GM18499 (cell line): Measurements from ENCODE around the gene SLC1A1.
"Not testable (repeated sequence)": the region's sequence is repeated elsewhere in the genome, so short reads cannot be mapped to it uniquely, and the experiment has no call there.

Experiments used
- ATAC-seq: cut with Tn5 transposase; IDR thresholded peaks from one replicate; pipeline ENCODE4 v1.9.1; 2021; ENCODE audit warnings: moderate number of reproducible peaks; ENCODE audit not compliant: insufficient read depth, unreplicated experiment

The SLC1A1 gene

GRCh38 chr9:4503103-4503502, 12.8 kb downstream of the SLC1A1 start:
- ATAC-seq = no peak

GRCh38 chr9:4504250-4504649, 14.0 kb downstream of the SLC1A1 start:
- no peak for ATAC-seq

GRCh38 chr9:4506490-4506889, 16.2 kb downstream of the SLC1A1 start:
- ATAC-seq = no peak

GRCh38 chr9:4507306-4508130, 17.2 kb downstream of the SLC1A1 start:
- ATAC-seq = no peak

- no peak for ATAC-seq
These were observed 18.1 kb downstream of the SLC1A1 start for GRCh38 chr9:4508246-4508906.

- ATAC-seq = no peak
These were observed 18.8 kb downstream of the SLC1A1 start for GRCh38 chr9:4508907-4509589.

GRCh38 chr9:4509590-4509984, 19.3 kb downstream of the SLC1A1 start:
- ATAC-seq = no peak

GRCh38 chr9:4510546-4511322, 20.5 kb downstream of the SLC1A1 start:
- no peak for ATAC-seq

- no peak for ATAC-seq
These were observed 24.2 kb downstream of the SLC1A1 start for GRCh38 chr9:4514252-4515128.

- no peak for ATAC-seq
These were observed 25.7 kb downstream of the SLC1A1 start for GRCh38 chr9:4515958-4516375.

- no peak for ATAC-seq
These were observed 27.0 kb downstream of the SLC1A1 start for GRCh38 chr9:4517274-4517673.

- ATAC-seq = no peak
These were observed 29.3 kb downstream of the SLC1A1 start for GRCh38 chr9:4519604-4520003.

GRCh38 chr9:4520055-4520454, 29.8 kb downstream of the SLC1A1 start:
- no peak for ATAC-seq

GRCh38 chr9:4530375-4530774, 40.1 kb downstream of the SLC1A1 start:
- peak; percentile 91 for ATAC-seq

GRCh38 chr9:4530831-4531230, 40.6 kb downstream of the SLC1A1 start:
- ATAC-seq = peak; percentile 14

- not testable (repeated sequence) for ATAC-seq
These were observed 41.1 kb downstream of the SLC1A1 start for GRCh38 chr9:4531355-4531754.

- not testable (repeated sequence) for ATAC-seq
These were observed 43.6 kb downstream of the SLC1A1 start for GRCh38 chr9:4533881-4534280.

GRCh38 chr9:4536196-4536595, 45.9 kb downstream of the SLC1A1 start:
- ATAC-seq = not testable (repeated sequence)

- no peak for ATAC-seq
These were observed 47.3 kb downstream of the SLC1A1 start for GRCh38 chr9:4537581-4537980.
